ENCODE data around the gene ZFP14.

The ZFP14 gene

DNA sequence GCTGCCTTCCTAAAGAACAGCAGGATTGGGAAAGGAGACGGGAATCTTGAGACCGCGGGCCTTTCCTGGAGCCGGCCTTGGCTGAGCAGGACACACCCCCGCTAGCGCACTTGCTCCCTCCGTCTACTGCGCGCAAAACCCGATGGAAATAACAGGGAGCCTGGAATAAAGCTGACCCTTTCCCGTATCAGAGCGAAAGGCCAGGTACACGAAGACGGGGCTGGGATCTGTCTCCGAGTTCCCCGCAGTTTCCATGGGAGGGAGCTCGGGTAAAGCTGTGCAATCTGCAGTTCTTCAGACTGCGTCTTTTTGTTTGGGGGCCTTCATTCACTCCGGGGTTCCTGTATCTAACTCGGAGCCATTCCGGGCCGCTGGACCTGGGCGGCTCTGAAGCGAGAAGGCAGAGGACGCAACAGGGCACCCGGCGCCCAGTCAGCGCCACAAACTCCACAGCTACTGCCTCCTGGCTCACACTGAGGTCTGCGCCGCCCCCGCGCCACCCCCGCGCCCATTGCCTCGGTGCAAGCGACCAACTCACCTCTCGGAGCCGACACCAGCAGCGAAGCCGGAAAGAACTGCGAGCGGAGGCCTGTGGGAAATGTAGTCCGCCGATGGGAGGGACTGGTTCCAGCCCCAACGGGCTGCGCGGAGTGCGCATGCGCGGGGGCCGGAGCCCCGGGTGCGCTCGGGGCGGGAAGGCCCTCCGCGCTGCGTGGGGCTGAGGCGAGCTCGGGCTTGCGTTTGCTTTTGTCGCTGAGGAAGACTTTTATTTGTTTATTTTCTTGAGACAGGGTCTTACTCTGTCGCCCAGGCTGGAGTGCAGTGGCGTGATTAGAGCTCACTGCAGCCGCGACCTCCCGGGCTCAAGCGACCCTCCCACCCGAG lies at the start of gene ZFP14:
Gene ZFP14, minus strand, starts transcription at position 577 of the 885 bp plus-strand sequence. CDS start 11,309 bp downstream, outside the sequence.
- peak; percentile 93 for DNase-seq (ENCODE audit: low spot score)

DNA sequence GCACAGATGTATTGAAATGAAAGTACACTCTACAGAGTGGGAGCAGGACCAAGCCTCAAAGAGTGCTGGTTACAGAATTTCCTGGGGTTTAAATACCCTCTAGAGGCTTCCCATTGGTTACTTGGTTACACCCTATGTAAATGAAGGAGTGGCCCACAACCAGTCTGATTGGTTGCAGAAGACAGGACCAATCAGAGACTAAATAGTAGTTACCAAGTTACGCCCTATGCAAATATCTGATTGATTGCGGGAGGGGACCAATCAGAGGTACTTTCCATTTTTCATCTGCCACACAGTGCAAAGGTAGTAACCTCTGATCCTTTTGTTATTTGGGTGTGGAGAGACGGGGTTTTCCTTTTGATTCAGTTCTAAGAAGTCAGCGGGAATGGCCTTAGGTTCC lies 44.9 kb upstream of the ZFP14 start:
- no peak for DNase-seq (ENCODE audit: low spot score)

DNA sequence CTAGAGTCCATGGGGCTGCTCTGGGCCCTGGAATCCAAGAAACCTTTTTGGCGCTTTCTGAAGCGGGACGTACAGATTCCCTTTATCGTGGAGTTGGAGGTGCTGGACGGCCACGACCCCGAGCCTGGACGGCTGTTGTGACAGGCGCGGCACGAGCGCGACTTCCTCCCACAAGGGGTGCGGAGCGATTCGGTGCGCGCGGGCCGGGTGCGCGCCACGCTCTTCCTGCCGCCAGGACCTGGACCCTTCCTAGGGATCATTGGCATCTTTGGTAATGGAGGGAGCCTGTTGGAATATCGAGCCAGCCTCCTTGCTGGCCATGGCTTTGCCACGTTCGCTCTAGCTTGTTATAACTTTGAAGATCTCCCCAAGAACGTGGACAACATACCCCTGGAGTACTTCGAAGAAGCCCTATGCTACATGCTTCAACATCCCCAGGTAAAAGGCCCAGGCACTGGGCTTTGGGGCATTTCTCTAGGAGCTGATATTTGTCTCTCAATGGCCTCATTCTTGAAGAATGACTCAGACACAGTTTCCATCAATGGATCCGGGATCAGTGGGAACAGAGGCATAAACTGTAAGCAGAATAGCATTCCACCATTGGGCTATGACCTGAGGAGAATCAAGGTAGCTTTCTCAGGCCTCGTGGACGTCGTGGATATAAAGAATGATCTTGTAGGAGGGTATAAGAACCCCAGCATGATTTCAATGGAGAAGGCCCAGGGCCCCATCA lies 42.9 kb upstream of the ZFP14 start:
- DNase-seq (ENCODE audit: low spot score), result no peak

GRCh38 chr19:36420961-36421748 lies 42.2 kb upstream of the ZFP14 start:
- DNase-seq (ENCODE audit: low spot score), result peak; percentile 18

GRCh38 chr19:36418287-36419001 lies 39.4 kb upstream of the ZFP14 start, which contains the start of gene ZFP82:
ZFP82 (minus strand) TSS chr19:36418644; CDS start chr19:36409789, 8,855 bp downstream.
- DNase-seq (ENCODE audit: low spot score), result peak; percentile 79

GRCh38 chr19:36417752-36418286 lies 38.8 kb upstream of the ZFP14 start:
- DNase-seq (ENCODE audit: low spot score), result no peak

- no peak for DNase-seq (ENCODE audit: low spot score)
Observed at GRCh38 chr19:36409841-36410240, 30.8 kb upstream of the ZFP14 start.

GRCh38 chr19:36408101-36408500 lies 29.1 kb upstream of the ZFP14 start:
- no peak for DNase-seq (ENCODE audit: low spot score)

GRCh38 chr19:36404498-36404897 lies 25.5 kb upstream of the ZFP14 start:
- no peak for DNase-seq (ENCODE audit: low spot score)

- no peak for DNase-seq (ENCODE audit: low spot score)
Observed at GRCh38 chr19:36401475-36401874, 22.5 kb upstream of the ZFP14 start.

- no peak for DNase-seq (ENCODE audit: low spot score)
Observed at GRCh38 chr19:36398571-36398970, 19.6 kb upstream of the ZFP14 start.

DNA sequence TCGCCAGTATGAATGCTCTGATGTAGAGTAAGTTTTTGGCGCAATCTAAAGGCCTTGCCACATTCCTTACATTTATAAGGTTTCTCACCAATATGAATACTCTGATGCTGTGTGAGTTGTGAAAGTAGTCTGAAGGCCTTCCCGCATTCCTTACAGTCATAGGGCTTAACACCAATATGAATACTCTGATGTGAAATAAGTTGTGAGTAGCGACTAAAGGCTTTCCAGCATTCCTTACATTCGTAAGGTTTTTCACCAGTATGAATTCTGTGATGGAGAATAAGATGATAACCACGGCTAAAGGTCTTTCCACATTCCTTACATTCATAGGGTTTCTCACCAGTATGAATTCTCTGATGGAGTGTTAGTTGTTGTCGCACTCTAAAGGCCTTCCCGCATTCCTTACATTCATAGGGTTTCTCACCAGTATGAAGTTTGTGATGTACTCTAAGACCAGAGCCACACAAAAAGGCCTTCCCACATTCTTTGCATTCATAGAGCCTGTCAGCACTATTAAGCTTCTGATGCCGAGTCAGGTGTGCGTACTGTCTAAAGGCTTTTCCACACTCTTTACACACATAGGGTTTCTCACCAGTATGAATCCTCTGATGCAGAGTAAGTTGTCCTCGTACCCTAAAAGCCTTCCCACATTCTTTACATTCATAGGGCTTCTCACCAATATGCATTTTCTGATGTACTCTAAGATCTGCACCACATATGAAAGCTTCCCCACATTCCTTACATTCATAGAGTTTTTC lies 14.1 kb upstream of the ZFP14 start:
- no peak for DNase-seq (ENCODE audit: low spot score)

GRCh38 chr19:36379510-36379819 lies 464 bp upstream of the ZFP14 start:
- no peak for DNase-seq (ENCODE audit: low spot score)

- DNase-seq (ENCODE audit: low spot score), result no peak
Observed at GRCh38 chr19:36377541-36378178, 1.3 kb downstream of the ZFP14 start.

DNA sequence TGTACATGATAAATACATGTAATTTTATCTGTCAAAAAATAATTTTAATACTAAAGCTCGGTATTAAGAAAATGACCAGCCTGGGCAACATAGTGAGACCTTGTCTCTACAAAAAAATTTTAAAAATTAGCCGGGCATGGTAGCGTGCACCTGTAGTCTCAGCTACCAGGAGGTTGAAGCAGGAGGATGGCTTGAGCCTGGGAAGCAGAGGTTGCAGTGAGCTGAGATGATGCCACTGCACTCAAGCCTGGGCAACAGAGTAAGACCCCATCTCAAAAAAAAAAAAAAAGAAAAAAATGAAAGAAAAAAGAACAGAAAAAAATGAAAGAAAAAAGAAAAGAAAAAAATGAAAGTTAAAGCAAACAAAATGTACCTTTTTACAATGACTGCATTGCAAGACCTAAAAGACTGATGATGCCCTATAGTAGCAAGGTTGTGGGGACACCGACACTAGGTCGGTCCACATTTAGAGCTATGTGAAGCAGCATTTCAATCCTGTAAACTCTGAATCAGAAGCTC lies 5.3 kb downstream of the ZFP14 start:
- DNase-seq (ENCODE audit: low spot score), result no peak

- DNase-seq (ENCODE audit: low spot score), result no peak
Observed at GRCh38 chr19:36371886-36372285, 7.1 kb downstream of the ZFP14 start.

DNA sequence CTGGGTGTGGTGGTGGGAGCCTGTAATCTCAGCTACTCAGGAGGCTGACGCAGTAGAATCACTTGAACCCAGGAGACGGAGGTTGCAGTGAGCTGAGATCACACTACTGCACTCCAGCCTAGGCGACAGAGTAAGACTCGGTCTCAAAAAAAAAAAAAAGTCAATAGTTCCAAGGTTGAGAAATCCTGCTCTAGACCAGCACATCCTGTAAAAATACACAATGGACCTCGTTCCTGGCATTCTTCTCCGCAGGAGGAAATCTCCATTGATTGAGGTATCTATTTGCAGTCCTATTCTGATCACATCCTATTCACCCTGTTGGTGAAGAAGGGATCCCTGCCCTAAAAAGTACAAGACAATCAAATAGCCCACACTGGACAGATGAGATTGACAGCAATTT lies 15.2 kb downstream of the ZFP14 start:
- no peak for DNase-seq (ENCODE audit: low spot score)

DNA sequence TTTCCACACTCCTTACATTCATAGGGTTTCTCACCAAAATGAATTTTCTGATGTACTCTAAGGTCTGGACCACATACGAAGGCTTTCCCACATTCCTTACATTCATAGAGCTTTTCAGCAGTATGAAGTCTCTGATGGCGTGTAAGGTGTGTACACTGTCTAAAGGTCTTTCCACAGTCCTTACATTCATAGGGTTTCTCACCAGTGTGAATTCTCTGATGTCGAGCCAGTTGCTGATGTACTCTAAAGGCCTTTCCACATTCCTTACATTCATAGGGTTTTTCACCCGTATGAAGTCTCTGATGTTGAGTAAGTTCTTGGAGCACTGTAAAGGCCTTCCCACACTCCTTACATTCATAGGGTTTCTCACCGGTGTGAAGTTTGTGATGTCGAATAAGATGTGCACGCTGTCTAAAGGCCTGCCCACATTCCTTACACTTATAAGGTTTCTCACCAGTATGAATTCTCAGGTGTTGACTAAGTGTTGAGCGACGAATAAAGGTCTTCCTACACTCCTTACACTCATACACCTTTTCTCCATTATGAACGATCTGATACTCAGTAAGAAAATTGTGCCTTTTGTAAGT lies 38.1 kb downstream of the ZFP14 start:
- no peak for DNase-seq (ENCODE audit: low spot score)

GRCh38 chr19:36331353-36332228 lies 47.4 kb downstream of the ZFP14 start:
- peak; percentile 92 for DNase-seq (ENCODE audit: low spot score)

All from globus pallidus (tissue), 1 donor.